NCI-H2029 treated with DMSO at 0.1 percent for 48 hours (cell line): ENCODE data around the gene MEIS2.

Experiments
- DNase-seq: peaks from one replicate; lab custom pipeline; 2025; lab: John Stamatoyannopoulos, UW

Gene MEIS2

GRCh38 chr15:36936613-36937012, 163.7 kb downstream of the MEIS2 start:
- no peak for DNase-seq

GRCh38 chr15:36933255-36933990, 166.9 kb downstream of the MEIS2 start:
- no peak for DNase-seq

GRCh38 chr15:36932070-36932469, 168.3 kb downstream of the MEIS2 start:
- no peak for DNase-seq

- DNase-seq = no peak
Measured at GRCh38 chr15:36931434-36931833, 168.9 kb downstream of the MEIS2 start.

- DNase-seq = no peak
Measured at GRCh38 chr15:36926427-36926825, 173.9 kb downstream of the MEIS2 start.

GRCh38 chr15:36925653-36926426, 174.5 kb downstream of the MEIS2 start:
- DNase-seq = no peak

- no peak for DNase-seq
Measured at GRCh38 chr15:36925049-36925448, 175.3 kb downstream of the MEIS2 start.

GRCh38 chr15:36924034-36924433, 176.3 kb downstream of the MEIS2 start:
- DNase-seq = no peak

GRCh38 chr15:36921484-36922091, 178.8 kb downstream of the MEIS2 start:
- no peak for DNase-seq

- DNase-seq = no peak
Measured at GRCh38 chr15:36917411-36918267, 182.7 kb downstream of the MEIS2 start.

GRCh38 chr15:36914960-36915808, 185.2 kb downstream of the MEIS2 start:
- no peak for DNase-seq

GRCh38 chr15:36914466-36914865, 185.9 kb downstream of the MEIS2 start:
- no peak for DNase-seq

GRCh38 chr15:36912311-36912712, 188.0 kb downstream of the MEIS2 start:
- DNase-seq = no peak

- no peak for DNase-seq
Measured at GRCh38 chr15:36911322-36911944, 188.9 kb downstream of the MEIS2 start.

GRCh38 chr15:36908991-36909390, 191.4 kb downstream of the MEIS2 start:
- DNase-seq = no peak

GRCh38 chr15:36907295-36907694, 193.1 kb downstream of the MEIS2 start:
- DNase-seq = no peak

- DNase-seq = no peak
Measured at GRCh38 chr15:36905908-36906307, 194.4 kb downstream of the MEIS2 start.

- DNase-seq = no peak
Measured at GRCh38 chr15:36904715-36905114, 195.6 kb downstream of the MEIS2 start.

- no peak for DNase-seq
Measured at GRCh38 chr15:36903922-36904556, 196.3 kb downstream of the MEIS2 start.

- DNase-seq = no peak
Measured at GRCh38 chr15:36903195-36903594, 197.2 kb downstream of the MEIS2 start.
